HFF-Myc (cell line): ENCODE measurements around the gene CFAP65.

Experiments
- DNase-seq: peaks from one replicate; pipeline ENCODE4 v3.0.0-alpha.2; 2011; ENCODE audit warnings: low read depth; ENCODE audit errors: extremely low read depth
- H3K4me3 ChIP-seq: replicated peaks from 2 replicates; pipeline ENCODE4 v1.5.1; 2011; ENCODE audit warnings: low read depth, mild to moderate bottlenecking, control low read depth, low read length
- TF ChIP-seq, protein P1 (sequence below): IDR thresholded peaks from 2 replicates; pipeline ENCODE4 v1.5.1; 2012; ENCODE audit warnings: mild to moderate bottlenecking, low read depth, low read length, control low read depth; ENCODE audit errors: missing control alignments

Gene CFAP65

DNA sequence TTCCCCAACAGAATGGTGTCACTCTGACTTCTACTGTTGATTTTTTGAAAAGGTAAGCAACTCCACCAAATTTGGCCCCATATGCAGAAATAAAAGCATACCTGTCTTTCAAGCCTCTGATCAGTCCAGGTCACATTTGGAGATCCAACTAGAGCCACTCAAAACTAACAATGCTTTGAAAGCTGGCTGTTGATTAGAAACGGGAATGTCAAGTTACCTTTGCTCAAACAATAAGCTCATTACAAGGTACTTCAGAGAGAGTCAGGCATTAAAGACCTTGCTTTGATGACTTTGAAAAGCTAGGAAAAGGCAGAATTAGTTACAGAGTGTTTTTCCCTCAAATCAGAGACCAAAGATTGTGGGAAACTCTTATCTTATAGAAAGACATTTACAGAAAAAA lies 24.2 kb upstream of the CFAP65 start:
- TF ChIP-seq, protein P1, sequence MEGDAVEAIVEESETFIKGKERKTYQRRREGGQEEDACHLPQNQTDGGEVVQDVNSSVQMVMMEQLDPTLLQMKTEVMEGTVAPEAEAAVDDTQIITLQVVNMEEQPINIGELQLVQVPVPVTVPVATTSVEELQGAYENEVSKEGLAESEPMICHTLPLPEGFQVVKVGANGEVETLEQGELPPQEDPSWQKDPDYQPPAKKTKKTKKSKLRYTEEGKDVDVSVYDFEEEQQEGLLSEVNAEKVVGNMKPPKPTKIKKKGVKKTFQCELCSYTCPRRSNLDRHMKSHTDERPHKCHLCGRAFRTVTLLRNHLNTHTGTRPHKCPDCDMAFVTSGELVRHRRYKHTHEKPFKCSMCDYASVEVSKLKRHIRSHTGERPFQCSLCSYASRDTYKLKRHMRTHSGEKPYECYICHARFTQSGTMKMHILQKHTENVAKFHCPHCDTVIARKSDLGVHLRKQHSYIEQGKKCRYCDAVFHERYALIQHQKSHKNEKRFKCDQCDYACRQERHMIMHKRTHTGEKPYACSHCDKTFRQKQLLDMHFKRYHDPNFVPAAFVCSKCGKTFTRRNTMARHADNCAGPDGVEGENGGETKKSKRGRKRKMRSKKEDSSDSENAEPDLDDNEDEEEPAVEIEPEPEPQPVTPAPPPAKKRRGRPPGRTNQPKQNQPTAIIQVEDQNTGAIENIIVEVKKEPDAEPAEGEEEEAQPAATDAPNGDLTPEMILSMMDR = no peak
- no peak overlapping the region for H3K4me3 ChIP-seq
- DNase-seq = no peak

DNA sequence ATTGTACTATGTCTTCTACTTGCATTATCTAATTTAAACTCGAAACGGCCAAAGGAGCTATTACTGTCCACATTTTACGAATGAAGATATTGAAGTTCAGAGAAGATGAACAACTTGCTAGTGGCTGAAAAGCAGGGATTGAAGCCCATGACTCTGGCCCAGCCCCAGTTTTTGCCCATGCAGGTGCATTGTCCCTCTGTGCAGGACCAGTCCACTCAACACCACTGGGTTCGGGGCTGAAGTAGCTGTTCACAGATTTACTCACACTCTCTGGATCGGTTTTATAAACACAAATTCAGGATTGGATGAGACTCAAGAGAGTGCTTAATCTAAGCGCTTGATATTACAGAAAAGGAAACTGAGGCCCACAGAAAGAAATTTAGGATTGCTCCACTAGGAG lies 20.8 kb upstream of the CFAP65 start:
- TF ChIP-seq, protein P1 = no peak
- H3K4me3 ChIP-seq = no peak overlapping the region
- no peak for DNase-seq

DNA sequence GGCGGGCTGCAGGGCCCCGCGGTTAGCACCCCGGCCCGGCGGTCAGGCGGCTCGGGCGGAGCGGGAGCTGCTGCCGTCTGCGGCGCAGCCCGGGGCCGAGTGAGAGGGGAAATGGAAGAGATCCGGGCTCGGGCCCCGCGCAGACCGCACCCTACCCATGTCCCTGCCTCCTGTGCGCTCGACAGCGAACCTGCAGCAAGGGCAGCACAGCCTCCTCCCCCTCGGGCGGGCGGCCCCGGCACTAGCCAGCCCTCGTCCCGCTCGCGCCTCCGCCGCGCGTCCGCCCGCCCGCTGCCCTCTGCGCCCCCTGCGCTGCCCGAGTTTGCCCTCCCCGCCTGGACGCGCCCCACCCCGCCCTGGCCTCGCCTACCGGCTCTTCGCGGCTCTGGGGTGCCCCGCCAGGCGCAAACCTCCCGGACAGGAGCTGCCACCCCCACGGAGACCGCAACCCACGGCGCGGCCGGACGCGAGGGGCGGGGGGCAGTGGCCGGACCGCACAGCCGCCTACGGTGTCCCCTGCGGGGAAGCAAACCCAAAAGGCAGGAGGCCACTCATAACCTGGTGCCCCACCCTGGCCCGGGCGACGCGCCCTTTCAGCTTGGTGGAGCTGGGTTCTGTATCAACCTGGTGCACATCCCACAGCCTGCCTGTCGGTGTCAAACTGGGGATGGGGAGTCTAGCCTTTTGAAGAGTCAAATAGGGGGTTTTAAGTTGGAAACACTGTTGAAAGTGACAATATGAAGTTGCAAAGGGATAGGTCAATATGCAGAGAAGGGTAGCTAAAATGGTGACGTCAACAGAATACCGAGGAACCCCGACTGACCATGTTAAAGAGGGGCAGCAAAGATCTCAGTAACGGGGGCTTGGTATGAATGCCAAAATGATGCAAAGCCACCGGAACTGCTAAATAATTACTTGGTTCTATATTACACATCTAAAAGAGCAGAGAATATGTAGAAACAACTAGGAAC lies 19.8 kb upstream of the CFAP65 start, which contains the start of gene IHH:
IHH (minus strand) TSS at position 101 of the 971 bp plus-strand sequence. CDS start 454 bp downstream, outside the sequence.
- TF ChIP-seq, protein P1 = no peak
- H3K4me3 ChIP-seq = no peak within 1 kb of the TSS
- no peak for DNase-seq

DNA sequence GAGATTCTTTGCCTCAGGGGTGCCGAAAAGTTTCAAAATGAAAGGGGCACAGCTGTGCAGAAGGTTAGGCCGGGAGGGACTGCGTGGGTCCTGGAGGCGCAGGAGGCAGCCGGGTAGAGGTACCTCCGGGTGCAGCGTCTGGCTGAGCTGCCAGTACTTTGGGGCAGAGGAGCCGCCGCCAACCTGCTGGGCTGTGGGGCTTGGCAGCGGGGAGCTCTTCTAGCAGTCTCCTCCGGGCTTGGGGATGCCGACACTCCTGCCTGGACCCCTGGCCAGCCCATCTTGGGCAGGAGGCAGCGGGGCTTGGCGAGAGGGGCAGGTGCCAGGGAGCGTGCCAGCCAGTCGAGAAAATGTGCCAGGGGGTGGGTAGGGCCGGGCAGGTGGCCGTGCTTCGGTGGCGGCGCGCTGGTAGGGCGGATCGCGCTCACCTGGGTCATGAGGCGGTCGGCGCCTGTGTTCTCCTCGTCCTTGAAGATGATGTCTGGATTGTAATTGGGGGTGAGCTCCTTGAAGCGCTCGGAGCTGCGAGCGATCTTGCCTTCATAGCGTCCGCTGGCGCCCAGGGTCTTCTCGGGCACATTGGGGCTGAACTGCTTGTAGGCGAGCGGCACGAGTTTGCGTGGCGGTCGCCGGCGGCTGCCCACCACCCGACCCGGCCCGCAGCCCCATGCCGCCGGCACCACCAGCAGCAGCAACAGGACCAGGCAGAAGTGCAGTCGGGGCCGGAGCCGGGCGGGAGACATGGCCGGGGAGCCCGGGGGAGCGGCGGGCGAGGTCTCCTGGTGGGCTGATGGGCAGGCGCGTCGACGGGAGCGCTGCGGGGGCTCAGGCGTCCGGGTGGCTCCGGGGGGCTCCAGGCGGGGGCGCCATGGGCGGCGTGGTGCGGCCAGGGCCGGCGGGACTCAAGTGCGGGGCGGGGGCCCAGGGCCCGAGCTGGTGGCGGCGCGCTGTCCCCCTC lies 18.7 kb upstream of the CFAP65 start:
- TF ChIP-seq, protein P1 = no peak
- H3K4me3 ChIP-seq = no peak overlapping the region
- DNase-seq = no peak

DNA sequence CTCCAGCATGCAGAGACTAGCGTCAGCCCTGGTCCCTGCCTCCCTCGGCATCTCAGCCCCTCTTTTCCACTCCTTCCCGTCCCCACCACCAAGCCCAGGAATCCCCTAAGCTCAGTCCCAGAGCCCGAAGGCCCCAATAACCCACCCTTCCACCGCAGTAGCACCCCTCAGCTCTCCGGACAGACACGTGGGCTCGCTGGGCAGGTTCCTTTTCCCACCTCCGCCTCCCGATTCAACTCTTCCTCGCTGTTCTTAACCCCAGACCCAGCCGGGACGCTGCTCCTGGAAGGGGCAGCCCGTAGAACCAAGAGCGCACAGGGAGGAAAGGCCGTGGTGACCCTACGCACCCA lies 18.0 kb upstream of the CFAP65 start:
- TF ChIP-seq, protein P1 = no peak
- no peak overlapping the region for H3K4me3 ChIP-seq
- no peak for DNase-seq

DNA sequence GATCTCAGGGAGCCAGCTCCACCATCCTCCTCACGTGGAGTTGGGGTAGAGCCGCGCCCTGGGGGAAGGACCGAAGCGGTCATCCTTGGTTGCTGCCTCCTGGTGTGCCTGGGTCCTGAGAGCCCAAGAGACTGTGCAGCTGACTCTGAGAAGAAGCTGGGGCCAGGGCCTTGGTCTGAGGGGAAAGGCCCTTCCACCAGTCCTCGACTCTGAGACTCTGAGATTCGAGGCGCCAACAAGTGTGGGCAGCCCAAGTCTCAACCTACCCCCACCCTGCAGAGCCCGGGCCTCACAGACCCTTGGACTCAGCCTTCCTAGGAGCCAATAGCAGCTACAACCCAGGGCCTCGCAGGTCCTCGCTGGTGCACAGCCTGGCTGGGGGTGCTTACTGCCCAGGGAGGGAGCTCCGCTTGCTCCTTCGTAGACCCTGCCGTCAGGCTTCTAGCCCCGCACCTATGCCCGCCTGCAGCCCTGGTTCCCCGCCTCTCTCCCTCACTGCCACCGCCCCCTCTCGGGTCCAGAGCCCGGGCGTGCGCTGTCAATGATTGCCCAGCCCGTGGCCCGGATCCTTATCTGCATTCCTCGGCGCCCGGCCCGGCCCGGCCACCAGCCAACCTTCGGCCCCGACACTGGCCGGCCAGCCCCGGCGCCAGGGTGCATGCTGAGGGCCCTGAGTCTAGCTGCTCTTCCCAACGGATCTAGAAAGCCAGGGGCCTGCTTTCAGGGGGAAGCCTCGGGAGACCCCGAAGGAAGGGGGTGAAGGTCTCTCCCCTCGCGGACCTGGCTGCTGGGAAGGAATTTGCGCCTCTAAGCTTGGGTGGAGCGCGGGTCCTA lies 17.4 kb upstream of the CFAP65 start:
- TF ChIP-seq, protein P1 = no peak
- DNase-seq = no peak

More for the DNA sequence above, 17.4 kb upstream of the CFAP65 start:
- no peak overlapping the region for H3K4me3 ChIP-seq
